GM18505 (cell line): ENCODE measurements around the gene HOXA10.

Experiments used
- ATAC-seq: cut with Tn5 transposase; IDR thresholded peaks from one replicate; pipeline ENCODE4 v1.9.1; 2021; ENCODE audit not compliant: unreplicated experiment
- POLR2A ChIP-seq: IDR thresholded peaks from 4 replicates; pipeline ENCODE4 v1.6.1; 2011; ENCODE audit warnings: borderline replicate concordance; ENCODE audit not compliant: insufficient read depth, insufficient read length; ENCODE audit errors: extremely low read depth

The HOXA10 gene

DNA sequence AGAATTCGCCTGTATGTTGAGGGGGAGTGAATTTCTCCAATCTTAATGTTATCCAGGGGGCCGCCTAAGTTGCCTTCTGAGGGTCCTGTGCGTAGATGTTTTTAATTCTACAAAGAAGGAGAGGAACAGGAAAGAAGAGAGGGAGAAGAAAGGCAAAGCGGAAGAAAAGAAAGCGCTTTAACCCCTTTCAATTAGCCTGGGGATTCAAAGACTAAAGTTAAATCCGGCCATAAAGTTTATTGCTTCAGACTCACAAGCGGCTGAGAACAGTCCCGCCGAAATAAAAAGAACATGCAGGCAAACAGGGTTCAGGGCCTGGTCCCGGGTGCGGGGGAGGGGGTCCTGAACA, 35.2 kb downstream of the HOXA10 start:
- ATAC-seq, result no peak
- TF ChIP-seq POLR2A, result no peak

GRCh38 chr7:27138472-27138871, 35.6 kb downstream of the HOXA10 start:
- TF ChIP-seq POLR2A, result no peak
- ATAC-seq, result no peak

GRCh38 chr7:27137640-27138315, 36.3 kb downstream of the HOXA10 start:
- no peak for ATAC-seq
- TF ChIP-seq POLR2A, result no peak

- no peak for TF ChIP-seq POLR2A
- ATAC-seq, result no peak
Observed at GRCh38 chr7:27134392-27134791, 39.7 kb downstream of the HOXA10 start.

DNA sequence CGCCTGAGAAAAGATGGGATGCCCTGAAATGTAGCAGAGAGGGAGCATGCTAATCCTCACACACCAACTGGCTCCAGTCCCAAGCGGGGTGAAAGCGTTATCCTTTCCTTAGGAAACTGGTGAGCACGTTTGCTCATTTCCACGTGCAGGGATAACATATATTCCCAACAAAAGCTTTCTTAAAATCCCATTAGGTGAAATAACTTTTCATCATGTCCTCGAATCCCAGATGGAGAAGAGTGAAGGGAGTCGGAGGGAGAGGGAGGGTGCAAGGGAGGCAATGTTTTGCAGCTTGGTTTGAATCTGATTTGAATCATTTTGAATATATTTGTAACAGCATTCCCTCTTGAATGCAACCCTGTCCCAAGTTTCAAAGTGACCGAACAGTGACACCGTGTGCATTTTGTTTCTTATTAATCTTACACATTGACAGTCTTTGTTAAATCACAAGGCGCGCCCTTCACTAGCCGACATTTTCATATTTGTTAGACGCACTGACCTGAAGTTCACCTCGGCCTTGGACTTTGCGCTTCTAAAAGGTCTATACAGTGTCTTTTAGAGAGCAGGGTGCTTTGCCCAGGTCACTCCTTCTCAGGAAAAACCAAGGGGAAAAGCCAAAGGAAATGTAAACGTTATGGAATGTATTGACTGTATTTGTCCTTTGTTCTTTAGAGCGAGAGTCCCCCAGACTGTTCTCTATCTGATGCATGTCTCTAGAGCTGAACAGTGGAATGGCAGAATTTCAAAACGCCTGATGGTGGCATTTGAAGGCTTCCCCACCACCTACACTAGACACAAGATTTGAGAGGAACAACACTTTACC, 40.5 kb downstream of the HOXA10 start:
- ATAC-seq, result no peak
- TF ChIP-seq POLR2A, result no peak

- ATAC-seq, result no peak
- TF ChIP-seq POLR2A, result no peak
Observed at GRCh38 chr7:27132978-27133377, 41.1 kb downstream of the HOXA10 start.

DNA sequence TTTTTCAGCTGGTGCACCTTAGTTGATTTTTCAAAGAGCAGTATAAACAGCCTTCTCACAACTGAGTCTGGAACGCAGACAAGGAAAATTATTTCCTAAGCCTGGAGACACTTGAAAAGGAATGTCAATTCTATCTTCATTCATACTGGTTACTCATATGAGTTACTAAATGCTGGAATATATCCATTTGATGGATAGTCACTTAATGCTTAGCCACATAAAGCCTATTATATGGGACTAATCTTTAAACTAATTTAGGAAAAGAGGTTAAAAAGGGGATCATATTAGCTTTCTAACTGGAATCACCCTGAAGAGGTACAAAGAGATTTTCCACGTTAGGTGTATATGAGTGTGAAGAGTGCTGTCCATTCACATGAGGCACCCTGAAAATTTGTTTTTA, 41.9 kb downstream of the HOXA10 start:
- TF ChIP-seq POLR2A, result no peak
- no peak for ATAC-seq

DNA sequence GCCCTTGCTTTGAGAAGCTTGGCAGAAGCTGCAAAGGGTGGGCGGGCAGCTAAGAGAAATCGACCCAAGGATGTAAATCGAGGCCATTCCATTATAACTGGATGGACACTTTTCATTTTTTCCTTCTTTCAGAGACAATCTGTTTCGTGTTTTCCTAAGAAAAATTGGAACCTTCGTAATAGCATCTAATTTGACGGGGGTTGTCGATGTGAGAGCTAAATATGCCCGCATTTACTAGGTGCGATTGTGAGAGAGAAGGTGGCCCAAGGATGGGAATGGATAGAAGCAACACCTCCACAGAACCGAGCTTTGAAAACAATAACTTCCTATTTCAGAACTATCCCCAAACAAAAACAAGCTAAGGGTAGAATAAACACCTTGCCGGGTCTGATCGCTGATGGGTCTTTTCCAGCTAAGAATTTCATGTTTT, 42.7 kb downstream of the HOXA10 start:
- ATAC-seq, result no peak
- TF ChIP-seq POLR2A, result no peak

DNA sequence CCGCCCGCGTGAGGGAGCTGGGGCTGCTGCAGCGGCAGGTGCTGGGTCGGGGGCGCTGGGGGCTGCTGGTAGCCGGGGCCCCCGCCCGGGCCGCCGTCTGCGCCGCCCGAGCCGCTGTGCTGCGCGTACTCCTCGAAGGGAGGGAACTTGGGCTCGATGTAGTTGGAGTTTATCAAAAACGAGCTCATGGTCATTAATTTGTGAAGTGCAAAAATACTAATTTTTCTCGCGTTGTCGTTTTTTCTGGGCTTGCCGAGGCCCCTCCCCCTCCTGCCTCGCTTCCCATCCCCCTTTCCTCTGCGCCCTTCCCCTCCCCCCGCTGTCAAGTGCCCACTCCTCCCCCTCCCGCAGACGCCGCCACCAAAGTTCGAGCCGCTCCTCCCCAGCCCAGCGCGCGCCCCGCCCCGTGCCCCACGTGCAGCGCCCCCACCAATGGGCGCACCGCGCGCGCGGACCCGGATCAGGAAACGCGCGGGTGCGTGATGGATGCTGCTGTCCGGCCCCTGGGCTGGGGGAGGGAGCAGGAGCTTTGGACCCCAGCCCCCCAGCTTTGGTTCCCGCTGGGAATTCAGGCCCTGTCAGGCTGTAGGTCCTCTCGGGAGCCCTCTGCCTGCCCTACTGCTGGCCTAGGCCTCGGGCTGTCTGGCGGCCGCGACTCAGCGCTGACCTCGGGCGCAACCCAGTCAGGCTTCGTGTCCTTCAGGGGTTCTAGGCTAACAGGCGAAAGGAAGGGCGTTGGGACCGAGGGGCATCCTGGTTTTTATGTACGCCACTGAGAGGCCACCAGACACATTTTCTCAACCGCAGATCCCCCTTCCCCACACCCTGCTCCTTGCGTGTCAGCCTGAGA, 43.4 kb downstream of the HOXA10 start, which contains the start of gene HOXA4:
HOXA4 (minus strand) TSS at position 218 of the 850 bp plus-strand sequence; CDS start at position 194, 24 bp downstream.
- TF ChIP-seq POLR2A, result peak; percentile 33
- ATAC-seq, result no peak

DNA sequence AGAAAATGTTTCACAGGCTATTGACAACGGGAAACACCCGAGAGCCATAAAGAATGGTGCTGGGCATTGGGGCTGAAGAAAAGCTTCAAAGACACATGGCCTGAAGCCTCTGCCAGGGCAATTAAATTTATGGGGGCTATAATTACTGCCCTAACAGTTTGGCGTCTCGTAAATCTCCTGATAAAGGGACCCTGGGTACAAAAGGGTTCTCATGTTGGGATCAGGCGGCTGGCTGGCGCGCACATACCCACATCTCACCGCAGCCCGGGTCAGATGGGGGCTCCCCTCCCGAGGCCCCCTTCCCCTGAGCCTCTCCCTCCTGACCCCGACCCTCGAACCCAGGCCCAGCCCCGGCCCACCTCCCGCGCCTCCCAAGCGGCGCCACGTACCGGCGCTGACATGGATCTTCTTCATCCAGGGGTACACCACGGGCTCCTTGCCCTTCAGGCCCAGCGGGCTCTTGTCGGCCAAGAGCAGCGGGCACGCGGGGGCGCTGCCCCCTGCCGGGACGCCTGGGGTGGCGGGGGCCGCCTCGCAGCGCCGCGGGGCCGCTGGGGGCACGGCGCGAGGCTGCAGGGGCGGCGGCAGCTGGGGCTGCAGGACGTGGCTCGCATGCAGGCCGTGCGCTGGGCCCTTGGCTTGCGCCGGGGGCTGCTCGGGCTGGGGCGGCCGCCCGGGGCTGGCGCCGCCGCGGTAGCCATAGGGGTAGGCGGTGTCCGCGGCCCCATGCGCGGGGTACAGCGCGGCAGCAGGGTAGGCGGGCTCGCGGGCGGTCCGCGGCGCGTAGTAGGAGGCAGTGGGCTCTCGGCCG, 44.2 kb downstream of the HOXA10 start:
- no peak for ATAC-seq

GRCh38 chr7:27128776-27129728, 45.1 kb downstream of the HOXA10 start:
- TF ChIP-seq POLR2A, result no peak
- ATAC-seq, result no peak

More for the DNA sequence above, 44.2 kb downstream of the HOXA10 start:
- TF ChIP-seq POLR2A, result no peak
